HL-60 (cell line): Measurements from ENCODE around the gene ARHGEF4.

ENCODE experiments used
- DNase-seq, 2 experiments: peaks; one replicate each; pipeline ENCODE4 v3.0.0-alpha.2; 2010 to 2020; ENCODE audit warnings: low read depth in 1 of 2, low spot score in 1 of 2
- H3K27ac ChIP-seq: fragments of 250-450 bp; sonication (Bioruptor Pico); replicated peaks from 2 replicates; pipeline ENCODE4 v1.5.1; 2020; ENCODE audit warnings: mild to moderate bottlenecking, moderate library complexity
- H3K27me3 ChIP-seq: fragments of 250-450 bp; sonication (Bioruptor Pico); 2 replicates; pipeline ENCODE4 v1.5.1; 2021; ENCODE audit warnings: mild to moderate bottlenecking, moderate library complexity; ENCODE audit not compliant: insufficient read depth, poor library complexity, severe bottlenecking
- H3K4me3 ChIP-seq: replicated peaks from 2 replicates; pipeline ENCODE4 v1.5.1; 2011; ENCODE audit warnings: mild to moderate bottlenecking, control low read depth, low read length; ENCODE audit not compliant: insufficient read depth
- GABPA ChIP-seq: IDR thresholded peaks from 2 replicates; pipeline ENCODE4 v1.6.1; 2012; ENCODE audit warnings: low read depth
- POLR2AphosphoS5 ChIP-seq: IDR thresholded peaks from 2 replicates; pipeline ENCODE4 v1.6.1; 2012; ENCODE audit warnings: low read depth
- REST ChIP-seq: IDR thresholded peaks from 2 replicates; pipeline ENCODE4 v1.6.1; 2012; ENCODE audit warnings: low read depth; ENCODE audit not compliant: insufficient replicate concordance
- SPI1 ChIP-seq: IDR thresholded peaks from 2 replicates; pipeline ENCODE4 v1.6.1; 2012; ENCODE audit warnings: low read depth, mild to moderate bottlenecking, borderline replicate concordance
- TF ChIP-seq, protein P1 (sequence below): IDR thresholded peaks from one replicate; pipeline ENCODE4 v1.5.1; 2011; ENCODE audit warnings: low read length, control low read depth, inconsistent platforms; ENCODE audit not compliant: insufficient read depth

ARHGEF4 gene

DNA sequence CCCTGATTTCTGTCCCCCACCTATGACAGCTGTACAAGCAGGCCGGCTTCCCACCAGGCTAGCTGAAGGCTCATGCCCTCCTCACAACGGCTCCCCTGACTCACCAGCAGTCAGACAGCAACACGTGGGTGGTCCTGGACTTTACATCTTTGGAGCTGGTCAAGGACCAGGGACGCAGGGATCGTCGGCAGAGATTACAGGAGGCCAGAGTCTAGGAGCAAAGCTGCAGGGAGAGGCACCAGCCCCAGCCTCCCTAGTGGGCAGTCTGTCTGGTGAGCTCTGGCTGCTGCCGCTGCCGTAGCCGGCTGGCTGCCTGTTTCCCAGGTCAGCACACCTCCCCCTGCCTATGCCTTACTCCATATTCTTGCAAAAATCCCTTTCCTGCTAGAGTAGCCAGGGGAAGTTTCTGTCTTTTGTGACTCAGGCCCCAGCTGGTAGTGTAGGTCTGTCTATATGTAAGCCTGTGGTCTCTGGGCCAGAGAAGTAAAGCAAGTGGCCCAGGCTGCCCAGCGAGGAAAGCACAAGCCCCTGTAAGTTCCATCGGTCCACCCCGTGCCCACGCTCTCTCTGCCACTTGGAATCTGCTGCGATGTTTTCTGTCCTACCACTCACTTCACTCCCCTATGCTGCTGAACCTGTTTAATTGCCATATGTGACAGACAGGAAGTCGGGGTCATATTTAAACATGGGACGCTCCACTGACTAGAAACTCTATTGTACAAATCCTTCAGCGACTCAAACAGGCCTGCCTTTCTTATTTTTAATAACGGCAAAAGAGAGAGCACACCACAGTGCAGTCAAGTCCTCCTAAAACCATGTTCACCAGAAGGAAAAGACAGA, 2.4 kb upstream of the ARHGEF4 start:
- Histone ChIP-seq H3K27me3 (peaks cover 7% of the 10 kb centered on the region), H3K4me3 (no peak overlapping the region), H3K27ac (no peak overlapping the region)
- no peak for DNase-seq
- TF ChIP-seq GABPA (no peak), REST (no peak), SPI1 (no peak), POLR2AphosphoS5 (no peak)
- TF ChIP-seq, protein P1, sequence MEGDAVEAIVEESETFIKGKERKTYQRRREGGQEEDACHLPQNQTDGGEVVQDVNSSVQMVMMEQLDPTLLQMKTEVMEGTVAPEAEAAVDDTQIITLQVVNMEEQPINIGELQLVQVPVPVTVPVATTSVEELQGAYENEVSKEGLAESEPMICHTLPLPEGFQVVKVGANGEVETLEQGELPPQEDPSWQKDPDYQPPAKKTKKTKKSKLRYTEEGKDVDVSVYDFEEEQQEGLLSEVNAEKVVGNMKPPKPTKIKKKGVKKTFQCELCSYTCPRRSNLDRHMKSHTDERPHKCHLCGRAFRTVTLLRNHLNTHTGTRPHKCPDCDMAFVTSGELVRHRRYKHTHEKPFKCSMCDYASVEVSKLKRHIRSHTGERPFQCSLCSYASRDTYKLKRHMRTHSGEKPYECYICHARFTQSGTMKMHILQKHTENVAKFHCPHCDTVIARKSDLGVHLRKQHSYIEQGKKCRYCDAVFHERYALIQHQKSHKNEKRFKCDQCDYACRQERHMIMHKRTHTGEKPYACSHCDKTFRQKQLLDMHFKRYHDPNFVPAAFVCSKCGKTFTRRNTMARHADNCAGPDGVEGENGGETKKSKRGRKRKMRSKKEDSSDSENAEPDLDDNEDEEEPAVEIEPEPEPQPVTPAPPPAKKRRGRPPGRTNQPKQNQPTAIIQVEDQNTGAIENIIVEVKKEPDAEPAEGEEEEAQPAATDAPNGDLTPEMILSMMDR: no peak

GRCh38 chr2:130834931-130835765, 1.6 kb upstream of the ARHGEF4 start:
- no peak overlapping the region for H3K4me3 ChIP-seq
- no peak overlapping the region for H3K27ac ChIP-seq
- DNase-seq: no peak
- H3K27me3 ChIP-seq: peaks cover 7% of the 10 kb centered on the region
- TF ChIP-seq SPI1: no peak
- TF ChIP-seq POLR2AphosphoS5: no peak
- TF ChIP-seq GABPA: no peak
- no peak for TF ChIP-seq REST

DNA sequence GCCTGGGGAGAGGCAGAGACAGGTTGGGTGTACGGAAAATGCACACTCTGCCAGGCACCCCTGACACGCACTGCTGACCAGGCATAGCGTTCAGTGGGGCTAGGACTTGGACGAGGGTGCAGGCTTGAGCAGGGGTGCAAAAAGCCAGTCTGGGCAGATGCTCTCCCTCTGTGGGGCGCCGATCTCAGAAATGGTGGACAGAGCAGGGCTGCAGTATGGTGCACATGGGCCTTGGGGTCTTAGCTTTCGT, 1.0 kb upstream of the ARHGEF4 start:
- no peak for DNase-seq
- no peak overlapping the region for H3K4me3 ChIP-seq
- no peak for TF ChIP-seq GABPA
- no peak overlapping the region for H3K27ac ChIP-seq
- H3K27me3 ChIP-seq: peaks cover 7% of the 10 kb centered on the region

- H3K4me3 ChIP-seq: no peak overlapping the region
Measured at GRCh38 chr2:130837175-130837810, 579 bp downstream of the ARHGEF4 start.

More at GRCh38 chr2:130837175-130837810, 579 bp downstream of the ARHGEF4 start:
- no peak for DNase-seq
- TF ChIP-seq POLR2AphosphoS5 (no peak), SPI1 (no peak), REST (no peak), GABPA (no peak)
- TF ChIP-seq, protein P1: no peak
- H3K27ac ChIP-seq: no peak overlapping the region
- H3K27me3 ChIP-seq: peaks cover 7% of the 10 kb centered on the region
